Measurements from ENCODE around the gene CCDC167.

Gene CCDC167

DNA sequence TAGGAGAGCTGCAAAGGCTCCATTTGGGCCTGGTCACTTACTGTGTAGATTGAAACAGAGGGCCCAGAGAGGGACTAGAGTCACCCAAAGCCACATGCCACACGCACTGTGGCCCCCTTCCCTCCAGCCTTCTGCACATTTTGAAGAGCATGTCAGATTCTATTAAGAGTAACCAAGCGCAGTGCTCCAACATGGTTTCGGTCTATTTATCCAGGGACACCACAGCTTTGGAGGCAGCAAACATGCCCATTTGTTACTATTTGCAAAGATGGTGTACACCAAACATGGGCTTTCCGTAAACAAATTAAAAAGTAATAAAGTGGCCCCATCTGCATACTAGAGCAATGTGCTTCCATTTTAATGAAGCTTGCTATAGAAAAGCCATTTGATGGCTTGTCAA, 43.7 kb upstream of the CCDC167 start:
- Histone ChIP-seq H3K27ac (ENCODE audit: low read depth, low read length) (no peak overlapping the region), H3K4me1 (ENCODE audit: control insufficient read depth, low read length) (peaks cover 17% of the 10 kb centered on the region), H3K9me3 (ENCODE audit: control insufficient read depth, insufficient read depth, low read length) (no peaks in the 10 kb centered on the region), H4K20me1 (ENCODE audit: control insufficient read depth, insufficient read depth, low read depth, low read length) (no peaks in the 10 kb centered on the region), H3K36me3 (ENCODE audit: control insufficient read depth, low read length) (no peaks in the 10 kb centered on the region), H3K4me2 (ENCODE audit: low read length) (no peak overlapping the region), H3K79me2 (ENCODE audit: control insufficient read depth, low read length) (no peaks in the 10 kb centered on the region), H3K27me3 (ENCODE audit: control insufficient read depth, low read length) (peaks cover 57% of the 10 kb centered on the region), H3F3A (ENCODE audit: control insufficient read depth, insufficient read depth) (no peaks in the 10 kb centered on the region), H3K9me2 (replicated peaks; ENCODE audit: control insufficient read depth, low read length) (no peaks in the 10 kb centered on the region), H3K4me3 (ENCODE audit: low read length) (no peak overlapping the region)
- no peak for TF ChIP-seq EZH2phosphoT487 (IDR thresholded peaks at IDR 0.05; ENCODE audit: borderline replicate concordance, low read length)
- TF ChIP-seq, protein P1, sequence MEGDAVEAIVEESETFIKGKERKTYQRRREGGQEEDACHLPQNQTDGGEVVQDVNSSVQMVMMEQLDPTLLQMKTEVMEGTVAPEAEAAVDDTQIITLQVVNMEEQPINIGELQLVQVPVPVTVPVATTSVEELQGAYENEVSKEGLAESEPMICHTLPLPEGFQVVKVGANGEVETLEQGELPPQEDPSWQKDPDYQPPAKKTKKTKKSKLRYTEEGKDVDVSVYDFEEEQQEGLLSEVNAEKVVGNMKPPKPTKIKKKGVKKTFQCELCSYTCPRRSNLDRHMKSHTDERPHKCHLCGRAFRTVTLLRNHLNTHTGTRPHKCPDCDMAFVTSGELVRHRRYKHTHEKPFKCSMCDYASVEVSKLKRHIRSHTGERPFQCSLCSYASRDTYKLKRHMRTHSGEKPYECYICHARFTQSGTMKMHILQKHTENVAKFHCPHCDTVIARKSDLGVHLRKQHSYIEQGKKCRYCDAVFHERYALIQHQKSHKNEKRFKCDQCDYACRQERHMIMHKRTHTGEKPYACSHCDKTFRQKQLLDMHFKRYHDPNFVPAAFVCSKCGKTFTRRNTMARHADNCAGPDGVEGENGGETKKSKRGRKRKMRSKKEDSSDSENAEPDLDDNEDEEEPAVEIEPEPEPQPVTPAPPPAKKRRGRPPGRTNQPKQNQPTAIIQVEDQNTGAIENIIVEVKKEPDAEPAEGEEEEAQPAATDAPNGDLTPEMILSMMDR (IDR thresholded peaks at IDR 0.05; ENCODE audit: low read depth, low read length, poor library complexity, severe bottlenecking), result no peak

DNA sequence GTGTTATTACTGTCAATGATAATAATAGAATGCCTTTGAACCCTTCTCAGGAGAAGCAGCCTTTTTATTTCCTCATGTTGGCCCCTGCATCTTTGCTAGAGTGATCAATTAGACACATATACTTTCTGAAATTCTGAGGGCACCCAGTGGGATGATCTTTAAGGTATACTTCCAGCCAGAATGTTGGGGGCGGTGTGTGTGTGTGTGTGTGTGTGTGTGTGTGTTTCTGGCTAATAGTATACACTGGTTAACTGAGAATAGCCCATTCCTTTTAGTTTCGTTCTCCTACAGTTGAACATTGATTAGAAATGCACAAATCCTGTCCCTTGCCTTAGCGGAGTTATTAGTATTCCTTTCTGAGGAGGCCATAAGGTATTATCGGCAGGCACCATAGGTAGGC, 41.7 kb upstream of the CCDC167 start:
- Histone ChIP-seq H3K79me2 (ENCODE audit: control insufficient read depth, low read length) (no peaks in the 10 kb centered on the region), H3K4me2 (ENCODE audit: low read length) (no peak overlapping the region), H3K27me3 (ENCODE audit: control insufficient read depth, low read length) (peaks cover 69% of the 10 kb centered on the region), H3F3A (ENCODE audit: control insufficient read depth, insufficient read depth) (no peaks in the 10 kb centered on the region), H3K4me1 (ENCODE audit: control insufficient read depth, low read length) (peaks cover 3% of the 10 kb centered on the region; the same call in 1 of the 2 replicates), H3K27ac (ENCODE audit: low read depth, low read length) (no peak overlapping the region), H4K20me1 (ENCODE audit: control insufficient read depth, insufficient read depth, low read depth, low read length) (no peaks in the 10 kb centered on the region), H3K9me3 (ENCODE audit: control insufficient read depth, insufficient read depth, low read length) (no peaks in the 10 kb centered on the region), H3K9me2 (replicated peaks; ENCODE audit: control insufficient read depth, low read length) (no peaks in the 10 kb centered on the region), H3K36me3 (ENCODE audit: control insufficient read depth, low read length) (no peaks in the 10 kb centered on the region), H3K4me3 (ENCODE audit: low read length) (no peak overlapping the region)
- TF ChIP-seq, protein P1 (IDR thresholded peaks at IDR 0.05; ENCODE audit: low read depth, low read length, poor library complexity, severe bottlenecking), result no peak
- TF ChIP-seq EZH2phosphoT487 (IDR thresholded peaks at IDR 0.05; ENCODE audit: borderline replicate concordance, low read length), result no peak

DNA sequence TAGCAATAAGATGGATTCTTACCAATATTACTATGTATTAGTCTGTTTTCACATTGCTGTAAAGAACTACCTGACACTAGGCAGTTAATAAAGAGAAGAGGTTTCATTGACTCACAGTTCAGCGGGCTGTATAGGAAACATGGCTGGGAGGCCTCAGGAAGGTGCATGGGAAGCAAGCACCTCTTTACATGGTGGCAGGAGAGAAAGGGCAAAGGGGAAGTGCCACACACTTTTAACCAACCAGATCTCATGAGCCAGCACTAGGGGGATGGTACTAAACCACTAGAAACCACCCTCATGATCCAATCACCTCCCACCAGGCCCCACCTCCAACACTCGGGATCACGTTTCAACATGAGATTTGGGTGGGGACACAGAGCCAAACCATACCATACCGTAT, 40.7 kb upstream of the CCDC167 start:
- H3K79me2 ChIP-seq (ENCODE audit: control insufficient read depth, low read length), result no peaks in the 10 kb centered on the region
- H3F3A ChIP-seq (ENCODE audit: control insufficient read depth, insufficient read depth), result no peaks in the 10 kb centered on the region
- H3K27me3 ChIP-seq (ENCODE audit: control insufficient read depth, low read length), result peaks cover 79% of the 10 kb centered on the region
- H3K36me3 ChIP-seq (ENCODE audit: control insufficient read depth, low read length), result no peaks in the 10 kb centered on the region
- TF ChIP-seq, protein P1 (IDR thresholded peaks at IDR 0.05; ENCODE audit: low read depth, low read length, poor library complexity, severe bottlenecking), result no peak
- no peak for TF ChIP-seq EZH2phosphoT487 (IDR thresholded peaks at IDR 0.05; ENCODE audit: borderline replicate concordance, low read length)
- no peaks in the 10 kb centered on the region for H3K9me2 ChIP-seq (replicated peaks; ENCODE audit: control insufficient read depth, low read length)
- no peak overlapping the region for H3K4me3 ChIP-seq (ENCODE audit: low read length)
- no peak overlapping the region for H3K27ac ChIP-seq (ENCODE audit: low read depth, low read length)
- 0 out of 2 replicates have a peak, but pooled peaks cover 3% of the 10 kb centered on the region for H4K20me1 ChIP-seq (ENCODE audit: control insufficient read depth, insufficient read depth, low read depth, low read length)
- H3K4me1 ChIP-seq (ENCODE audit: control insufficient read depth, low read length), result peaks cover 3% of the 10 kb centered on the region; the same call in 1 of the 2 replicates
- H3K4me2 ChIP-seq (ENCODE audit: low read length), result no peak overlapping the region
- no peaks in the 10 kb centered on the region for H3K9me3 ChIP-seq (ENCODE audit: control insufficient read depth, insufficient read depth, low read length)
